ENCODE measurements around the gene SCIN.
"Not testable (repeated sequence)": the region's sequence is repeated elsewhere in the genome, so short reads cannot be mapped to it uniquely, and the experiment has no call there.

The SCIN gene

DNA sequence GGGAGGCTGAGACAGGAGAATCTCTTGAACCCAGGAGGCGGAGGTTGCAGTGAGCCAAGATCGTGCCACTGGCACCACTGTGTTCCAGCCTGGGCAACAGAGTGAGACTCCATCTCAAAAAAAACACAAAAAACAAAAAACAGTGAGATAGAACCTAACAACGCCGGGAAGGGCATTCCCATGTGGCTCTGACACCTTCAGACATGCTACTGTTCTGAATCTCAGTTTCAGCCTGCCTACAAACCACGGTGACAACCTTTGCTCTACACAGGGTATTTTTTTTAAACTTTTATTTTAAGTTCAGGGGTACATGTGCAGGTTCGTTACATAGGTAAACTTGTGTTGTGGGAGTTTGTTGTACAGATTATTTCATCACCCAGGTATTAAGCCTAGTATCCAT is 74.7 kb downstream of the SCIN start:
- in situ Hi-C loops (cut with HindIII; ENCODE audit: low sequenced_read_pairs) = not testable (repeated sequence)

DNA sequence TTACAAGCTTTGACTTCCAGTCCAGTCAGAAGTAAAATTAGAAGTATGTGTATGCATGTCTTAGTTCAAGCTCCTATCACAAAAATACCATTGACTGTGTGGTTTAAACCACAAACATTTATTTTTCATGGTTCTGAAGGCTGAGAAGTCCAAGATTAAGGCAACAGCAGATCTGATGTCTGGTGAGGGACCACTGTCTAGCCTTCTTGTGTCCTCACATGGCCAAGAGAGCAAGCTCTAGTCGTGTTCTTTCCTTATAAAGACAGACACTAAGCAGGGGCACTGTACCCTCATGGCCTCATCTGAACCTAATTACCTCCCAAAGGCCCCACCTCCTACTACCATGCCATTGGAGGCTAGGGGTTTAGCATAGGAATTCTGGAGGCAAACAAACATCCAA is 75.6 kb downstream of the SCIN start:
- in situ Hi-C loops (cut with HindIII; ENCODE audit: low sequenced_read_pairs) = no loop called here

DNA sequence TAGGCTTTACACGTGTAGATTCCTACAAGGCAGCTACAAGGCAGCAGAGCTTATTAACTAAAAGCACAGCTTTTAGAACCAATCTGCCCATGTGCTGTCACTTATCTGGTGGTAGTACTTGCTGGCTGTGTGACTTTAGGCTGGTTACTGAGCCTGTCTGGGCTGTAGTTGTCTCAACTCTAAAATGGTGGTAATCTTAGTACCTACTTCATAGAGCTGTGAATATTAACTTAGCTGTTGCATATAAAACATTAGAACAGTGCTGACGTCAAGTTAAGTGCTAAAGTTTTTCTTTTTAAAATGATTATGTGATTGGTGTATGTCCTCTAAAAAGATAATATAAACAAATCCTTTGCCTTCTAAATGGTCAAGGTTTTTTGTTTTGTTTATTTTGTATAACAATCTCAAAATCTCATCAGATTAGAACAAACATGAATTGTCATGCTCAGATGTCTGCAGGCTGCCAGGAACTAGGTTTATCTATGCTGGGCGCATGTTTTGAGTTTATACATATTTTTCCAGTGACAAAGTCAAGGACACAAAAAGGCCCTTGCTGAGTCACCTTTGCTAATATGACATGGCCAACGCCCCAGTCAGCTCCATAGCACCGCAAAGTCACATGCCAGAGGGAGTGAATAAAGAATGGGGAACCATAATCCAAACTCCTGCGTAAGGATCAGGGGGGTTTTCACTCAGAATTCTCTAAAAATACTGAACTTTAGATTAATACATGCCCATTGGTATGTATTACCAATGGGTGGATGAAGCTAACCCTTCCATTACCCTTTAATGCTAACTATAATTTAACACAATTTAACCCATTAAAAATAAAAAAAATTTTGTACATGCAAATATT is 77.1 kb downstream of the SCIN start:
- in situ Hi-C loops (cut with HindIII; ENCODE audit: low sequenced_read_pairs) = no loop called here

- in situ Hi-C loops (cut with HindIII; ENCODE audit: low sequenced_read_pairs) = no loop called here
Measured at GRCh38 chr7:12648704-12649261, 78.3 kb downstream of the SCIN start.

DNA sequence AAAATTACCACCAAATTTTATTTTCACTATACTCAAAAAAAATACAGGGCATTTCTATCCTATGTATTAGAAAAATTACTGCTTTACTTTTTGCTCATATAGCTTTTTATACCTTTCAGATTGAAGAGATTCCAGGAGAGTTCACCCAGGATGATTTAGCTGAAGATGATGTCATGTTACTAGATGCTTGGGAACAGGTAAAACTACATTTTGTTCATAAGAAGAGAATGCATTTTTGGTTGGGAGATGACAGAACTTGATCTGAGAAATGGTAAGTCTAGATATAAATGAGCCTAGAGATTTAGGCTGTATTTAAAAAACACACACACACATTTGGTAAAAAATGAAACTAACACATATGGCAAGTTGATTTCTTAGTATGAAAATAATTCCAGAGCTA is 78.8 kb downstream of the SCIN start:
- in situ Hi-C loops (cut with HindIII; ENCODE audit: low sequenced_read_pairs) = no loop called here

DNA sequence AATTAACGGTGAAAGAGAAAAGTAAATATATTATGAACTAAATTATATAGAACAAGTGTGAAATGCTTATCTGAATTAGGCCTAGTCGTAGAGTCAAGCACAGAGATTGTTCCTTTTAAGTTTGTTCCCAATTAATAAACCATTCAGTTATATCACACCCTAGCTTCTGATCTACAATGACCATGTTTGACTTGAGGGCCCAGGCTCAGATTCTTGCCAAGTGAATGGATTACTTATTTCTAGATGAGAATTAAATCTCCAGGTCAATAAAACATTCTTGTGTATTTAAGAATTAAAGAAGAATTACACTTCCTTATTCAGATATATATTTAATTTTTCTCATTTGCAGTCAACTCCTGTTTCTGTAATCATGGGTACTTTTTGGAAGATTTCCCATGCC is 79.6 kb downstream of the SCIN start:
- in situ Hi-C loops (cut with HindIII; ENCODE audit: low sequenced_read_pairs) = no loop called here

- in situ Hi-C loops (cut with HindIII; ENCODE audit: low sequenced_read_pairs) = no loop called here
Measured at GRCh38 chr7:12653110-12653509, 82.6 kb downstream of the SCIN start.

DNA sequence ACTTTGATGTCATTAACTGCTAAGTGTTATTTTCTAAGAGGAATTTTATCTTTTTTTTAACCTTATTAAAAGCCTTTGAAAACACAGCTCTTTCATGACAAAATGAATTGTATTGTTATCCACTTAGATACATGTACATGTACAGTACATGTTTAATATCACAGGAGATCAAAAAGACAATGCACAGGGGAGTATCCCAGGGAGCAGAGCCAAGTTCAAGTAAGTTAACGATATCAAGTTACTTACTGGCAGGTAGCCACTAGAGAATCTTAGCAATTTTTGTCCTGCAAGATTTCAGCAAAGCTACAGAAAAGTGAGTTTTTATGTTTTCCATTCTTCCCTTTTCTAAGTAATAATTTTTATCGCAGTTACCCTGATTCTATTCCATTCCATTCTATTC is 83.0 kb downstream of the SCIN start:
- in situ Hi-C loops (cut with HindIII; ENCODE audit: low sequenced_read_pairs) = no loop called here

DNA sequence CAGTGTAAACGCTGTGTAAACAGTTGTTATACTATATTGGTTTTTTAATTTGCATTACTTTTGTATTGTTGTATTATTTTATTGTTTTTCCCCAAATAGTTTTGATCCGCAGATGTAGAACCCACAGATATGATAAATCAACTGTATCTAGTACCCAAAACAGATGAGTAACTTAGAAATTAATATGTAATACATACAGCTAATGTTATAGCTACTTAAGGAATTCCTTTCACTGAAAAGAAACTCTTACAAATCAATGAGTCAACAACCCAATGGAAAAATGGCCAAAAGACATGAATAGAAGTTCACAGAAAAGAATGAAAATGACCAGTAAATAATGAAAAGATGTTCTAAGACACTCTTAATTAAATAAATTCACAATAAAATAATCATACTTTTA is 84.6 kb downstream of the SCIN start:
- in situ Hi-C loops (cut with HindIII; ENCODE audit: low sequenced_read_pairs) = no loop called here

- in situ Hi-C loops (cut with HindIII; ENCODE audit: low sequenced_read_pairs) = not testable (repeated sequence)
Measured at GRCh38 chr7:12660423-12660822, 89.9 kb downstream of the SCIN start.

DNA sequence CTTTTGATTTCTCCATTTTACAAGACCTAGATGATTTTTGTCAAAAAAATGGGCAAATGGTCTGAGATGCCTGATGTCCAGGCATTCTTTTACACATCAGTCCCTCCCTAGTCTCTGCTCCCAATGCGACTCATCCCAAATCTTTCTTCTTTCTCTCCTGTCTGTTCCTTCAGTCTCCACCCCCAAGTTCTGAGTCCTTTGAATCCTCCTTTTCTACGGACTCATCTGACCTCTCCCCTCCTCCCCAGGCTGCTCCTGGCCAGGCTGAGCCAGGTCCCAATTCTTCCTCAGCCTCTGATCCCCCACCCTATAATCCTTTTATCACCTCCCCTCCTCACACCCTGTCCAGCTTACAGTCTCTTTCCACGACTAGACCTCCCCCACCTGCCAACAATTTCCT is 90.5 kb downstream of the SCIN start:
- in situ Hi-C loops (cut with HindIII; ENCODE audit: low sequenced_read_pairs) = not testable (repeated sequence)

DNA sequence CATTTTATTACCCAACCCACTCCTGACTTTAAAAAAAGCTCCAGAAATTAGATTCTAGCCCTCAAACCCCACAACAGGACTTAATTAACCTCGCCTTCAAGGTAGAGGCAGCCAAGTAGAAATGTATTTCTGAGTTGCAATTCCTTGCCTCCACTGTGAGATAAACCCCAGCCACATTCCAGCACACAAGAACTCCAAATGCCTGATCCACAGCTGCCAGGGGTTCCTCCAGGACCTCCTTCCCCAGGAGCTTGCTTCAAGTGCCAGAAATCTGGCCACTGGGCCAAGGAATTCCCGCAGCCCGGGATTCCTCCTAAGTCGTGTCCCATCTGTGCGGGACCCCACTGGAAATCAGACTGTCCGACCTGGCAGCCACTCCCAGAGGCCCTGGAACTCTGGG is 91.1 kb downstream of the SCIN start:
- in situ Hi-C loops (cut with HindIII; ENCODE audit: low sequenced_read_pairs) = no loop called here

GRCh38 chr7:12670000-12670729 is 99.6 kb downstream of the SCIN start:
- in situ Hi-C loops (cut with HindIII; ENCODE audit: low sequenced_read_pairs) = no loop called here

- in situ Hi-C loops (cut with HindIII; ENCODE audit: low sequenced_read_pairs) = no loop called here
Measured at GRCh38 chr7:12670743-12671520, 100.4 kb downstream of the SCIN start.

DNA sequence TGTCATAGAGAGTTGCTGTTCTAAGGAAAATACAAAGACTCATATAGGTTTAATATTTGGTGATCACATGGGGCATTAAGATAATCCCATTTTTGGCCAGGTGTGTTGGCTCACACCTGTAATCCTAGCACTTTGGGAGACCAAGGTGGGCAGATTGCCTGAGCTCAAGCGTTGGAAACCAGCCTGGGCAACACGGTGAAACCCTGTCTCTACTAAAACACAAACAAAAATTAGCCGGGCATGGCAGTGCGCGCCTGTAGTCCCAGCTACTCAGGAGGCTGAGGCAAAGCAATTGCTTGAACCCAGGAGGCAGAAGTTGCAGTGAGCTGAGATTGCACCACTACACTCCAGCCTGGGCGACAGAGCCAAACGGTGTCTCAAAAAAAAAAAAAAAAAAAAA is 102.9 kb downstream of the SCIN start:
- in situ Hi-C loops (cut with HindIII; ENCODE audit: low sequenced_read_pairs) = not testable (repeated sequence)

DNA sequence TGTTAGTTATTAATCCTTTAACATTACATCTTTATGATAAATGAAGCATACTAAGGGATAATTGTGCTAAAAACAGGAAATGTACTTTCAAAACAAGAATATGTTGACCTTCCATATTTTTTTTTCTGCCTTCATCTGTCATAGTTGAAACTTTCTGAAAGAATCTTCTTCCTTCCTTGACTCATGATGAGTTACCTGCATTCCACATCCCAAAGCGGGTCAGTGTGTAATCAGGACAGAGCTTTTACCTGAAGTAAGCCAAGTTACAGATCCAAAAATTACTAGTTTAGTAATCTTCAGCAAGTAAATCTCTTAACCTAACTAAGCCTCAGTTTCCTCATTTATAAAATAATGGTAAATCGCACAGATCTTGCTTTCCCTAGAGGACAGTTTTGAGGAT is 103.5 kb downstream of the SCIN start:
- in situ Hi-C loops (cut with HindIII; ENCODE audit: low sequenced_read_pairs) = no loop called here

- in situ Hi-C loops (cut with HindIII; ENCODE audit: low sequenced_read_pairs) = no loop called here
Measured at GRCh38 chr7:12674861-12675260, 104.3 kb downstream of the SCIN start.

GRCh38 chr7:12683678-12684585 is 113.4 kb downstream of the SCIN start:
- in situ Hi-C loops (cut with HindIII; ENCODE audit: low sequenced_read_pairs) = loop anchor here (10.0 kb wide), 1 partner anchor 571 kb away; no protein-coding TSS in a partner anchor

GRCh38 chr7:12684733-12685132 is 114.2 kb downstream of the SCIN start:
- in situ Hi-C loops (cut with HindIII; ENCODE audit: low sequenced_read_pairs) = loop anchor here (10.0 kb wide), 1 partner anchor 570 kb away; no protein-coding TSS in a partner anchor

- in situ Hi-C loops (cut with HindIII; ENCODE audit: low sequenced_read_pairs) = loop anchor here (10.0 kb wide), 1 partner anchor 569 kb away; no protein-coding TSS in a partner anchor
Measured at GRCh38 chr7:12685550-12685949, 115.0 kb downstream of the SCIN start.
